ENCODE results near the gene HCK. TPM values are rescaled to one million over a fixed set of nuclear protein-coding genes. Genes with fewer than 3 reads are reported as not detected.

Gene HCK
- polyA plus RNA-seq, 3 donors = 2.2 to 3.3 (median 2.6) TPM

Other genes starting within 250 kb of the HCK start
- under 1 TPM; 0.57 to 0.79 (median 0.62) TPM for gene MYLK2, start 232.9 kb upstream of the HCK start, polyA plus RNA-seq (ENCODE audit: insufficient read length in 3 of 3)
- gene FOXS1, start 206.6 kb upstream of the HCK start, polyA plus RNA-seq (ENCODE audit: insufficient read length in 3 of 3) = 1 to 10 TPM; 3.5 to 6.5 (median 5.3) TPM
- gene DUSP15, start 181.7 kb upstream of the HCK start, polyA plus RNA-seq (ENCODE audit: insufficient read length in 3 of 3) = 10 to 100 TPM; 15.3 to 18.8 (median 16.4) TPM
- 1 to 10 TPM; 2.7 to 3.3 (median 2.9) TPM for gene TTLL9, start 181.6 kb upstream of the HCK start, polyA plus RNA-seq (ENCODE audit: insufficient read length in 3 of 3)
- gene PDRG1, start 100.2 kb upstream of the HCK start, polyA plus RNA-seq (ENCODE audit: insufficient read length in 3 of 3) = 10 to 100 TPM; 19.8 to 22.1 (median 20.4) TPM
- under 1 TPM; 0.24 to 0.33 (median 0.26) TPM for gene XKR7, start 84.1 kb upstream of the HCK start, polyA plus RNA-seq (ENCODE audit: insufficient read length in 3 of 3)
- 1 to 10 TPM; 6.3 to 6.4 (median 6.3) TPM for gene CCM2L, start 41.8 kb upstream of the HCK start, polyA plus RNA-seq (ENCODE audit: insufficient read length in 3 of 3)
- 10 to 100 TPM; 65.3 to 68.8 (median 68.7) TPM for gene TM9SF4, start 57.5 kb downstream of the HCK start, polyA plus RNA-seq (ENCODE audit: insufficient read length in 3 of 3)
- gene PLAGL2, start 155.5 kb downstream of the HCK start, polyA plus RNA-seq (ENCODE audit: insufficient read length in 3 of 3) = 10 to 100 TPM; 19.2 to 21.5 (median 19.4) TPM
- gene POFUT1, start 155.6 kb downstream of the HCK start, polyA plus RNA-seq (ENCODE audit: insufficient read length in 3 of 3) = 10 to 100 TPM; 42.7 to 44.7 (median 43.0) TPM
- gene KIF3B, start 225.4 kb downstream of the HCK start, polyA plus RNA-seq (ENCODE audit: insufficient read length in 3 of 3) = 10 to 100 TPM; 47.1 to 49.1 (median 47.9) TPM

All from right renal cortex interstitium (tissue), 3 donors.